ENCODE results near the gene NOXO1. TPM values are rescaled to one million over a fixed set of nuclear protein-coding genes. Genes with fewer than 3 reads are reported as not detected.
A peak's percentile ranks its signal among the peaks of the same experiment; 100 is the strongest.

The NOXO1 gene
- total and polyA plus RNA-seq, 9 of the 15 experiments (the other 6 are each of a cell fraction or from before 2014, with no cell fraction given): not detected

GRCh38 chr16:2027024-2028010 is 46.0 kb upstream of the NOXO1 start (continued):
- TF ChIP-seq MAX (CRISPR knock-in tag; IDR thresholded peaks at IDR 0.05) (peak; percentile 77), HNRNPLL (IDR thresholded peaks at IDR 0.05; ENCODE audit: low read depth, low read length, poor library complexity, severe bottlenecking) (peak; percentile 4), AFF1 (IDR thresholded peaks at IDR 0.05; ENCODE audit: low read depth in 1 of 2, partially characterized antibody in 2 of 2) (peak in 1 of 2 experiments; percentile 57), ETS1 (conservative IDR thresholded peaks at IDR 0.05; ENCODE audit: control insufficient read depth, low read depth, low read length) (peak; percentile 10; the same call in 1 of the 2 replicates), HDAC2 (IDR thresholded peaks at IDR 0.05) (peak; percentile 50; the same call in 1 of the 2 replicates), ZNF699 (CRISPR knock-in tag; IDR thresholded peaks at IDR 0.05; ENCODE audit: insufficient replicate concordance) (no peak), KDM1A (IDR thresholded peaks at IDR 0.05) (peak in 1 of 2 experiments; percentile 100; a peak in 2 of 4 replicates), ZNF324 (CRISPR knock-in tag; IDR thresholded peaks at IDR 0.05) (no peak), NKRF (IDR thresholded peaks at IDR 0.05; ENCODE audit: borderline replicate concordance) (peak; percentile 84; the same call in 1 of the 2 replicates), DPF2 (IDR thresholded peaks at IDR 0.05) (0 out of 2 replicates have a peak, but pooled peaks have one; percentile 24), CXXC5 (CRISPR knock-in tag; IDR thresholded peaks at IDR 0.05) (peak; percentile 51), SIN3A (IDR thresholded peaks at IDR 0.05; ENCODE audit: borderline replicate concordance in 2 of 2, control insufficient read depth in 1 of 2, low read depth in 2 of 2, low read length in 2 of 2) (peak; percentile 6 to 37; a peak in 1 of 4 replicates)

Measured in K562 (cell line).